ENCODE measurements around the gene CEP55. TPM values are rescaled to one million over a fixed set of nuclear protein-coding genes. Genes with fewer than 3 reads are reported as not detected.

The CEP55 gene
- total and polyA plus RNA-seq, 7 donors: 0.10 to 0.29 (median 0.20) TPM; not detected in 3

- peaks cover 10% of the 10 kb centered on the region for H3K4me1 ChIP-seq
- H3K9me3 ChIP-seq: no peaks in the 10 kb centered on the region
- H3K36me3 ChIP-seq (ENCODE audit: insufficient read depth in 1 of 2, low read depth in 1 of 2): no peaks in the 10 kb centered on the region
- DNase-seq: peak; percentile 71 to 74
- ATAC-seq: peak; percentile 78 to 92 (median 90)
- H3K27me3 ChIP-seq (ENCODE audit: insufficient read depth in 3 of 3, low read length in 2 of 3): no peaks in the 10 kb centered on the region
- 22 to 24% (median 23%) methylated on average over 6 of the region's 6 CpGs for WGBS, 3 donors
- intact Hi-C loops (cut with DNase I): no loop called here
- peak overlapping the region; percentile 50 for H3K27ac ChIP-seq
- no peak overlapping the region for H3K4me3 ChIP-seq
- no peak for TF ChIP-seq CTCF (IDR thresholded peaks at IDR 0.05)
These were observed 37.6 kb upstream of the CEP55 start for GRCh38 chr10:93458821-93459257.

- no peak for TF ChIP-seq CTCF (IDR thresholded peaks at IDR 0.05)
- H3K27ac ChIP-seq: peak overlapping the region; percentile 50
These were observed 36.9 kb upstream of the CEP55 start for GRCh38 chr10:93459466-93459865.

GRCh38 chr10:93461109-93461806 lies 35.2 kb upstream of the CEP55 start:
- ATAC-seq: no peak
- no peak overlapping the region for H3K4me3 ChIP-seq
- WGBS, 3 donors: 46 to 67% (median 58%) methylated on average over 4 of the region's 4 CpGs
- intact Hi-C loops (cut with DNase I): no loop called here
- no peak overlapping the region for H3K27ac ChIP-seq
- DNase-seq: no peak
- peaks cover 17% of the 10 kb centered on the region for H3K4me1 ChIP-seq
- no peaks in the 10 kb centered on the region for H3K36me3 ChIP-seq (ENCODE audit: insufficient read depth in 1 of 2, low read depth in 1 of 2)
- no peak for TF ChIP-seq CTCF (IDR thresholded peaks at IDR 0.05)
- H3K9me3 ChIP-seq: no peaks in the 10 kb centered on the region
- H3K27me3 ChIP-seq (ENCODE audit: insufficient read depth in 3 of 3, low read length in 2 of 3): no peaks in the 10 kb centered on the region

More at GRCh38 chr10:93459466-93459865, 36.9 kb upstream of the CEP55 start:
- intact Hi-C loops (cut with DNase I): no loop called here
- H3K4me3 ChIP-seq: no peak overlapping the region
- H3K4me1 ChIP-seq: peaks cover 10% of the 10 kb centered on the region
- DNase-seq: no peak
- whole genome bisulfite sequencing, 3 donors: 53 to 85% (median 83%) methylated on average over 3 of the region's 3 CpGs
- H3K27me3 ChIP-seq (ENCODE audit: insufficient read depth in 3 of 3, low read length in 2 of 3): no peaks in the 10 kb centered on the region
- H3K36me3 ChIP-seq (ENCODE audit: insufficient read depth in 1 of 2, low read depth in 1 of 2): no peaks in the 10 kb centered on the region
- ATAC-seq: no peak
- no peaks in the 10 kb centered on the region for H3K9me3 ChIP-seq

- Histone ChIP-seq H3K4me1 (peaks cover 22% of the 10 kb centered on the region), H3K9me3 (no peaks in the 10 kb centered on the region), H3K27me3 (ENCODE audit: insufficient read depth in 3 of 3, low read length in 2 of 3) (no peaks in the 10 kb centered on the region), H3K36me3 (ENCODE audit: insufficient read depth in 1 of 2, low read depth in 1 of 2) (no peaks in the 10 kb centered on the region), H3K27ac (no peak overlapping the region), H3K4me3 (no peak overlapping the region)
- intact Hi-C loops (cut with DNase I): no loop called here
- DNase-seq: no peak
- no peak for ATAC-seq
- TF ChIP-seq CTCF (IDR thresholded peaks at IDR 0.05): no peak
- 93 to 100% (median 95%) methylated on average over 1 of the region's 1 CpG for WGBS, 3 donors
These were observed 34.6 kb upstream of the CEP55 start for GRCh38 chr10:93461807-93462178.

DNA sequence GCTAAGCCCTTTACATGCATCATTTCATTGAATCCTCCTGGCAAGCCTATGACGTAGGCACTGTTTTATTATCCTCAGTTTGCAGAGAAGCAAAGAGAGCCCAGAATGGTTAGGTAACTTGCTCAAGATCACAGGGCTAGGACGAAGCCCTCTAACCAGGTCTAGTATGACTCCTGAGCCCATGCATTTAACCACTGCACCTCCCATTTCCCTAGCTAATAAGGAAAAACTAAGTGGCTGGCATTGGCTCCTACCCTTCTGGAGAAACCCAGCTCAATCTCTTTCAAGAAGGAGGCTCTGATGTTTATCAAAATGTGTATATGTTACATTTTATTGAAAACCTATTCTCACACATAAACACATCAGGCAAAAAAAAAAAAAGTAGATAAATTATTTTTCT lies 34.0 kb upstream of the CEP55 start:
- H3K36me3 ChIP-seq (ENCODE audit: insufficient read depth in 1 of 2, low read depth in 1 of 2): no peaks in the 10 kb centered on the region
- intact Hi-C loops (cut with DNase I): no loop called here
- H3K27me3 ChIP-seq (ENCODE audit: insufficient read depth in 3 of 3, low read length in 2 of 3): no peaks in the 10 kb centered on the region
- H3K9me3 ChIP-seq: no peaks in the 10 kb centered on the region
- DNase-seq: no peak
- no peak for TF ChIP-seq CTCF (IDR thresholded peaks at IDR 0.05)
- 43 to 83% (median 63%) methylated on average over 2 of the region's 2 CpGs for WGBS, 3 donors
- H3K4me3 ChIP-seq: no peak overlapping the region
- H3K27ac ChIP-seq: no peak overlapping the region
- peaks cover 23% of the 10 kb centered on the region for H3K4me1 ChIP-seq
- ATAC-seq: no peak

All from psoas muscle (tissue), 8 donors.